Bronchial epithelial cell (primary cell): Measurements from ENCODE around the gene RAD51B. TPM values are rescaled to one million over a fixed set of nuclear protein-coding genes. Genes with fewer than 3 reads are reported as not detected.
A peak's percentile ranks its signal among the peaks of the same experiment; 100 is the strongest.

ENCODE experiments used
- DNase-seq: peaks from one replicate; pipeline ENCODE4 v3.0.0-alpha.2; 2010; ENCODE audit warnings: low read depth
- FAIRE-seq: peaks from 2 replicates; lab custom pipeline; 2011; peaks lifted over from hg19 to GRCh38; lab: Jason Lieb, UNC
- H3K27me3 ChIP-seq: 2 replicates; pipeline ENCODE4 v1.5.1; 2011; ENCODE audit warnings: low read length; ENCODE audit not compliant: control insufficient read depth, insufficient read depth
- H3K36me3 ChIP-seq: 2 replicates; pipeline ENCODE4 v1.5.1; 2011; ENCODE audit warnings: low read length; ENCODE audit not compliant: control insufficient read depth, insufficient read depth
- H3K4me3 ChIP-seq: 2 replicates; pipeline ENCODE4 v1.5.1; 2011; ENCODE audit warnings: mild to moderate bottlenecking, low read depth, low read length, control low read depth
- CTCF ChIP-seq: IDR thresholded peaks from 2 replicates; pipeline ENCODE4 v1.5.1; 2011; ENCODE audit warnings: mild to moderate bottlenecking, moderate library complexity, low read length, control low read depth, inconsistent platforms; ENCODE audit not compliant: insufficient read depth, severe bottlenecking
- total RNA-seq: library from RNA; depleted of rRNA; stranded (reverse); fragments of >200 nt; gene quantifications from 2 replicates; pipeline ENCODE4 v1.2.1, GENCODE V29; 2014

The RAD51B gene
- total RNA-seq, 1 donor from 2014 or later, result 12.1 TPM

GRCh38 chr14:68140806-68141205 lies 321.2 kb downstream of the RAD51B start:
- no peak for TF ChIP-seq CTCF
- H3K27me3 ChIP-seq, result no peaks in the 10 kb centered on the region
- no peak overlapping the region for H3K4me3 ChIP-seq
- no peaks in the 10 kb centered on the region for H3K36me3 ChIP-seq
- no peak for FAIRE-seq
- no peak for DNase-seq

- no peak overlapping the region for H3K4me3 ChIP-seq
- DNase-seq, result peak; percentile 80
- no peak for FAIRE-seq
- no peaks in the 10 kb centered on the region for H3K27me3 ChIP-seq
- no peaks in the 10 kb centered on the region for H3K36me3 ChIP-seq
- TF ChIP-seq CTCF, result no peak
These were observed 321.9 kb downstream of the RAD51B start for GRCh38 chr14:68141281-68142088.

- Histone ChIP-seq H3K36me3 (no peaks in the 10 kb centered on the region), H3K4me3 (no peak overlapping the region), H3K27me3 (no peaks in the 10 kb centered on the region)
- DNase-seq (no peak), FAIRE-seq (no peak)
- TF ChIP-seq CTCF, result no peak
These were observed 323.8 kb downstream of the RAD51B start for GRCh38 chr14:68143341-68143841.

- no peak for TF ChIP-seq CTCF
- FAIRE-seq (no peak), DNase-seq (no peak)
- no peaks in the 10 kb centered on the region for H3K27me3 ChIP-seq
- no peak overlapping the region for H3K4me3 ChIP-seq
- no peaks in the 10 kb centered on the region for H3K36me3 ChIP-seq
These were observed 324.6 kb downstream of the RAD51B start for GRCh38 chr14:68144051-68144681.

- DNase-seq, result no peak
- TF ChIP-seq CTCF, result no peak
- Histone ChIP-seq H3K27me3 (no peaks in the 10 kb centered on the region), H3K36me3 (no peaks in the 10 kb centered on the region), H3K4me3 (no peak overlapping the region)
- FAIRE-seq, result no peak
These were observed 325.5 kb downstream of the RAD51B start for GRCh38 chr14:68145036-68145435.
